ENCODE results near the gene ACE. TPM values are rescaled to one million over a fixed set of nuclear protein-coding genes. Genes with fewer than 3 reads are reported as not detected.

ACE gene
- 21.4 and 80.6 TPM in 2 replicates for total RNA-seq

DNA sequence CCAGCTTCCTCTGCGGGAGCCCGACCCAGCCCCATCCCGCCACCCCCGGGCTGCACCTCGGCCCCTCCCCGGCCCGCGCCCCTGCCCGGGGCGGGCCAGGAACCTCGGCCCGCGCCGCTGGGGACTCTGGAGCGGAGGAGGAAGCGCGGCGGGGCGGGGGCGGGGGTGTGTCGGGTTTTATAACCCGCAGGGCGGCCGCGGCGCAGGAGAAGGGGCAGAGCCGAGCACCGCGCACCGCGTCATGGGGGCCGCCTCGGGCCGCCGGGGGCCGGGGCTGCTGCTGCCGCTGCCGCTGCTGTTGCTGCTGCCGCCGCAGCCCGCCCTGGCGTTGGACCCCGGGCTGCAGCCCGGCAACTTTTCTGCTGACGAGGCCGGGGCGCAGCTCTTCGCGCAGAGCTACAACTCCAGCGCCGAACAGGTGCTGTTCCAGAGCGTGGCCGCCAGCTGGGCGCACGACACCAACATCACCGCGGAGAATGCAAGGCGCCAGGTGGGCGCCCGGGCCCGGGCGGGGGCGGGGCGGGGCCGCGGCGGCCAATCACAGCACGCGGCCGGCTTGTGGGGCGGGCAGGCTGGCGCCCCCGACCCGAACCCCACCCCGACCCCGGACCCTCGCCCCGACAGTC, at the start of gene ACE:
TSS of gene ACE (plus strand) at position 208 of the 626 bp plus-strand sequence. CDS start at position 242, 34 bp downstream.
- DNase-seq (ENCODE audit: low read depth in 2 of 2), result peak; percentile 30 to 66

DNA sequence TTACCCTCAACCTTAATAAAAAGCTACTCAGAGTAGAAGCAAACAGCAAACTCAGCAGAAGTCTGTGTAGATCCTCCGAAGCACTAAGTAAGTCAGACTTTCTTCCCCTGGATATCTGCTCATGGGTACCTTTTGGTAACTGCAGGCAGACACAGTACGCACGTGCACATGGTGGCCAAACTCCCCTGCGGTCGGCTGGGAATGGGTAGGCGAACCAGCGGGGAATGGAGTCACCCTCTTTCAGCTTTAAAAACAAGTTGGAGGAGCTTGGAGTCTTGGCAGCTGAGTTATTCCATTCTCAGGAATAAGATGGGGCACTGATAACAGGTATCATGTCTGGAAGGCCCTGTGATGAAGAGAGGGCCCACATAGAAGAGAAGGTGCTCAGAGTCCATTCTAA, 47.1 kb upstream of the ACE start:
- DNase-seq (ENCODE audit: low read depth in 2 of 2), result no peak

DNA sequence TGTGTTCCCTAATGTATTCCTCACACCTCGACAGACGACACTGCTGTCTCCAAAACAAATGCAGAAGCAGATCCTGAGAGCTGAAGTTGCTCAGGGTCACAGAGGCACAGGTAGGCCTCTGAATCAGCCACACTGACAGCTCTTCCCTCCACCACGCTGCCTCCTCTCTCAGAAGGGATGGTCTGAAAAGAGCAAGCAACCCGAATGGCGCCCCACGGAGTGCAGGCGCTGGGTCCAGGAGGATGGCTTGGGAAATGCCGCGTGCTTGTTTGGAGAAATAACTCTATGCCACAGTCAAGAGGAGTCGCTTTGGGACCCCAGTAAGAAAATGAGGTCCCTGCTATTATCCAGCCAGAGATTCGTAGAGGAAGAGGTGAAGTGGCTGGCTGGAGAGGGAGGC, 46.6 kb upstream of the ACE start:
- no peak for DNase-seq (ENCODE audit: low read depth in 2 of 2)

DNA sequence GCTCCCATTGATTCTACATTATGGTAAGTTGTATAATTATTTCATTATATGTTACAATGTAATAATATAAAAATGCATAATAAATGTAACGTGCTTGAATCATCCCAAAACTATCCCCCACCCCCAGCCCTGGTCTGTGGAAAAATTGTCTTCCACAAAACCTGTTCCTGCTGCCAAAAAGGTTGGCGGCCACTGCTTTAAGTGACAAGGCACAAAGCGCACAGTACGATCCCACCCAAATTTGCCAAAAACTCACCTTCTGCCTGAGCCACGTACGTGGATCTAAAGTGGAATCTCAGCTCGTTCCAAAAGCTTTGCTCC, 45.3 kb upstream of the ACE start:
- no peak for DNase-seq (ENCODE audit: low read depth in 2 of 2)

DNA sequence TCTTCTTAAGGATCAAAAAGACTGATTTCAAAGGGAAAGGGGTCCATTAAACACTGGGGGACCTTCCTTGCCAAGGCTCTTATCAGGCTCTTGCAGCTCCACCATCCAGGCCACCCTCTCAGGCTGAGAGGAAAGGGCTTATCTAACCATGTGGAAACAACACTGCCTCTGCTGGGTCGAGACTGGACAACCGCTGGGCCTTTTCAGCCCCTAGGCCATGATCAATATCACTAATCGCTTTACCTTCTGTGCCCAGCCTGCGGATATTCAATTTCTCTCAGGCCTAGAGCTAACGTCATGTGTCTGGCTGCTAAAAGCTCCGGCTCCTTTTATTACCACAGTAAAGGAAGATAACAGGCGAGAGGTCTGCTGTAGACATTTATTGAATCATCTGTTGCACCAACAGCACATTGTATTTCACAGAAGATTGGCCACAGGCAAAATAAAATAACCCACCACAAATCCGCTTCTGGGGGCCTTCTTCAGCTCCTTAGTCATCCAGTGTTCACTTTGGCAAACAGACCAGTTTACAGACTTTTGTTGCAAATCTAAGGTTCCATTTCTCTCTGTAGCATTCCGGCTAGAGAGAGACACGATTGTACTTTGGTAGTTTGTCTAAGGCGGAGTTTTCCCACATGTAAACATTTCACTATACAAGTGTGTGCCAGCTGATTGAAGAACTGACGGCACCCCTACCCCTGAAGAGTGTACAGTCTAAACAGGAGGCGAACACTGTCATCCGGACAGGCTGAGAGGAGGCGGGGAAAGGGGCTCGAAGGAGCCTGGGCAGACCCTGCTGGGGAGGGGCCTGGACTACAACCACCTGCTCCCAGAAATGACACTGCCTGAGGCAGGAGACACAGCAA, 44.7 kb upstream of the ACE start:
- DNase-seq (ENCODE audit: low read depth in 2 of 2), result no peak

DNA sequence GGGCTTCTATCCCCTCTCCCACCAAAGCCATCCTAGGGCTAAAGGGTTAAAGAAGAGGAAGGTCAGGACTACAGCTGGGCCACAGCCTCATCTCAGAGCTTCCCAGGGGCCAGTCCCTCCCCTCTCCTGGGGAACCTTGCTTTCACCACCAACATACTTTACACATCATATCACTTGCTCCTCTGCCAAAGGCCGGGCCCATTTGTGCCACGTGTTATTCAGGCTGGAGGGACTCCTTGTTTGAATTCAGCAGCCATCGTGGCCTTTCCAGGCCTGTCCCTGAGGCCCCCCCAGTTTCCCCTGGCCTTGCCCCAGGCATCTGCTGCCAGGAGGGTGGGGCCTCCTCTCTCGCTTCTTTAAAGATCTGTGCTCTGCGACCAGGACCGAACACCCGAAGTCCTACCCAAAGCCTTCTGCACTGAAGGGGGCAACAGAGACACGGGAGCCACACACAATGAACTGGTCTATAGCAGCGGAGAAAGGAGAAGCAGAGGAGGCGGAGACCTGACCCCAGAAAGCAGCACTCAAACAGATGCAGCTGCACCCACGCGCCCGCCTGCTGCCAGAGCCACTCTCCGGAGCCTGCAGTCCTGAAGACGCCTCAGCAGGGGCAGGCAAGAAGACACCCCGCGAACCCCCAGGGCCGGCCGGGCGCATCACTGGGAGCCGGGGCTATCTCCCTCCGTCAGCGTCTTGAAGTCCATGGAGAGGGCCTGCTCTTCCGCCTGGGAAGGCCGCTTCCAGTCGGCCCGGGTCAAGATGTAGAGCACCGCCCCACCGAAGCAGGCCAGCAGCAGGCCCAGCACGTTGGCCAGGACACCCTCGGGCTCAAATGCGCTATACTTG, 42.9 kb upstream of the ACE start:
- DNase-seq (ENCODE audit: low read depth in 2 of 2), result peak in 1 of 2 donors; percentile 44

DNA sequence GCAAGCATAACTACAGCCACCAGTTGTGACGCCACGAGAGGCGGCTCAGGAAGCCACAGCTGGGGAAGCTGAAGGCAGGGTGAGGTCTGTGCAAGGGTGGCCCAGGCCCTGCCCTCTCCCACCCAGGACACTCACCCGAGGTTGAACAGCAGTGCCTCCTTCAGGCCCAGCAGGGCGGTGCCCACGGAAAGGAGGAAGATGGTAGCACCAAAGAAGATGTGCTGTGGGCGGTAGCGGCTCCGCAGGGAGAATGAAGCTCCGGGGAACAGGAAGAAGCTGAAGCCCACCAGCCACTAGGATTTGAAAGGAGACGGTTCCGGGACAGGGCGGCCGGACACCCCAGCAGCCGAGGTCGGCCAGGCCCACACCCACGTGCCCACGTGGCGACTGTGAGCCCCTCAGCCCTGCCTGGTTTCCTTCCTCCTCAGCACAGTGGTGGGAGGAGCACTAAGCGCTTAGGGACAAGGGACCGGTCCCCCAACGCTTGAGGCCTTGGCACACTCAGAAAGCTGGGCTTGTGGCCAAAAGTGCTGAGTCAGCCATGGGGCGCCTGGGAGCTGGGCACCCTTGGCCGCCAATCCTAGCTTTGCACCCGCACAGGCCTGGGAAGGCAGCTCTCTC, 41.8 kb upstream of the ACE start:
- peak in 1 of 2 donors; percentile 41 for DNase-seq (ENCODE audit: low read depth in 2 of 2)

DNA sequence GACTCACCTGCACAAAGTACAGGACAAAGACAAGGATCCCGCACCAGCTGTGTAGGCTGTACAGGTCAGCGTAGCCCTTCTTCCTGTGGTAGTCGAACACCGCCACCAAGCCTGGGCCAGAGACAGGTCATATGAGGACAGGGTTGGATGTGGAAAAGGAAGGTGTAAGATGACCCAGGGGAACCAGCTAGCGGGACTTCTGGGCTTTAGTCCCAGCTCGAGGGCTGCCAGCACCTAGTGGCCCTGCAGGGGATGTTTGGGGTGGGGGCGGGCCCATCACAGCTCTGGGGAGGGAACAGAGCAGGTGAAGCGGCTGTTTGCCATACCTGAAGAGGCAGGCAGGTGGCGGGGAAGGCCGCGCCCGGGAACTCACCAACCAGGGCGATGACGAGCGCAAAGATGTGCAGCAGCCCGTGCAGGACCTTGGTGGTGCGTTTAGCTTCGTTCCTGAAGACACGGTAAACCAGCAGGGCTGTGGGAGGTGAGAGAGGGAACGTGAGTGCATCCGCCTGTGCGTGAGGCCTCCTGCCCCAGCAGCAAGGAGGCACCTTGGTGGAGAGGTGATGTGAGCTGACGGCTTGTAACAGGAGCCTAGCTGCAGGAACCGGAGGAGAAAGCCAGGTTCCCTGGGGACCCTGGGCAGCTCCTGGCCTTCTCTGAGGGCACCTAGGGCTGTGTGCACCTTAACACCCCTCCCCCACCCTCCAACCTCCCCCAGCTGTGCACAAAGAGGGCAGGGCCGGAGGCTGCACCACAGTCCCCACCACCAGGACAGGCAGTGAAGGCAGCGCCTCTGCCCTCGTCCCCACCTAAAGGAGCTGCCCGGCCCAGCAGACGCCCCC, 41.0 kb upstream of the ACE start:
- no peak for DNase-seq (ENCODE audit: low read depth in 2 of 2)

DNA sequence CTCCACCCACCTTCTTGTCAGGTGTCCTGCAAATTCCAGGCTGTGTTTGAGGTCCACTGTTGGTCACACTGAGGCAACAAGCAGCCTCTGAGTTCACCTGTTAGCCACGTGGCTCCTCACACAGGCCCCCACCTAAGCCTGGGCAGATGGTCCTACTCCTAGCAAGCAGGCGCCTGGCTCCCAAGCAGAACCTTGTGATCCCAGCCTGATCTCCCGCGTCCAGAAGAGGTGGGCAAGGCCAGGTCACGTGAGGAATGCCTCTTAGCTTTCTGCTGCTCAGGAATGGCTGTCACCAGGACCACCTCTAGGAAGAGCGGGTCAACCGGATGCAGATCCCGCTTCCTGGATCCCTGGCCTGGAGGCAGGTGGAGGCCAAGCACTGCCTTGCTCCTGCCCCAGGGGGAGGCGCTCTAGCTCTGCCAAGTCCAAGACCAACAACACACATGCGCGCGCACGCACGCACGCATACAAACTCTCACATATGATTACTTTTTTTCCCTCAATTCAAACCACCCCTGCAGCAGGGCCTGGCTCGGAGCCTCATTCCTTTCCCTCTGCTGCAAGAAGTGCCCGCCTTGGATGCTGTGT, 40.2 kb upstream of the ACE start:
- DNase-seq (ENCODE audit: low read depth in 2 of 2), result peak; percentile 33 to 88

DNA sequence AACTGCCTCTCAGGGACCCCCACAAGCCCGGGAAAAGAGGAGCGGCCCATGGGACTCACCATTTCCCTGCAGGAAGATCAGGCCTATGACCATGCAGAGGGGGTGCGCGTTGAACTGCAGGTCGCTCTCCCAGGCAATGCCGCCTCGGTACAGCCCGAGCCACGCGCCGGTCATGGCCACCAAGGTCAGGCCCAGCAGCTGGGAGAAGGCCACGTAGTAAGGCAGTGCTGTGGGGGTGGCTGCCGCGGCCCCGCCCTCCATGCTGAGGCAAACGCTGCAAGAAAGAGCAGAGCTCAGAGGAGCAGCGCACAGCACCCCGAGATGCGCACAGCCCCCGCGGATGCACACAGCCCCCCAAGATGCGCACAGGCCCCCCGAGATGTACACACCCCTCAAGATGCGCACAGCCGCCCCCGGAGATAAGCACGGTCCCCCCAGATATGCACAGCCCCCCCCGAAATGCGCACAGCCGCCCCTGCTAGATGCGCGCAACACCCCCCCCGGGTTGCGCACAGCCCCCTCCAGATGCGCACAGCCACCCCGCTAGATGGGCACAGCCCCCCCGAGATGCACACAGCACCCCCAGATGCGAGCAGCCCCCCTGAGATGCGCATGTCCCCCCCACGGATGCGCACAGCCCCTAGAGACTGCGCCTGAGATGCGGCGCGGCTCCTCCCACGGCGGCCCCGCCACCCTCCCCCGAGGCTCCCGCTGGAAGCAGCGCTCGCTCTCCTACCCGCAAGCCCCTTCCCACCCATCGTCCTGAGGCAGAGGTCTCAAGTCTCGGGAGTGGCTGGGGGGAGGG, 39.4 kb upstream of the ACE start:
- DNase-seq (ENCODE audit: low read depth in 2 of 2), result no peak

DNA sequence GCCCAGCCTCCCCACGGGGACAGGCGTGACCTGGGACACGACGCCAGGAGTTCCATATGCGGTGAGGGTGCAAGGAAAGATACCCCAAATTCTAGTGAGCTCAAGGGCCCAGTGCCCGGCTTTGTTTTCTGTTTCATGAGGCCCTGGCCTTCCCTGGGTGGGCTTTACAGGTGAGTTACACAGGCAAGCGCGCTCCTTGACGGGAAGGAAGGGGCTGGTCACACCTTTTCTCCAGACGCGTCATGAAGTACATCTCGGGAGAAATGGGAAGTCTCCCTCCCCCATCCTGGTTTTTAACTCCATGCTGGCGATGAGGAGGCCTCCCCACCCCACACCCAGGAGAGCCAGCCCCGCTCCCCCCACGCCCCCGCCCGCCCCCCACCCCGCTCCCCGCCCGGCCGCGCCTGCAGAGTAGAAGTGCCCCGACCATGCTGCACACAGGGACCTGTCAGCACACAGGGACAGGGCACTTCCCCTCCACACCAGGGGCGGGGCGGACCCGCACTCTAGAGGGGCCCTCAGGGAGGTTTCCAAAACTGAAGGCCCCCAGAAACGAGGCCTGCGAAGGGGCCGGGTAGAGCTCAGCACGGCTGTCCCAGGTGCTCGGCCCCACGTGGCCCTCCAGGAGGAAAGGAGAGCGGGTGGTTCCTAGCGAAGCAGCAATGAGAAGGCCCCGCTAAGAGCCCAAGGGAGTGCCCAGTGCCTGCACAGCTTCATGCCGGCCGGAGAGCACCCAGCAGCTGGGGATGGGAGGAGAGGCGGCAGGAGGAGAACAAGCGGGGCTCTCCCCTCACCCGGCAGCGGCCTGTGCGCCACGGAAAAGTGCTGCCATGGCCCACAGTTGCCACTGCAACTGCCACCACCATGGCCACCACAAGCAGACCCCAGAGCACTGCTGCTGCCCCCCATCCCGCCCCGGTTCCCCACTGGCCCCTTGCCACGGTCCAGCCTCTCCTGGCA, 38.5 kb upstream of the ACE start:
- no peak for DNase-seq (ENCODE audit: low read depth in 2 of 2)

DNA sequence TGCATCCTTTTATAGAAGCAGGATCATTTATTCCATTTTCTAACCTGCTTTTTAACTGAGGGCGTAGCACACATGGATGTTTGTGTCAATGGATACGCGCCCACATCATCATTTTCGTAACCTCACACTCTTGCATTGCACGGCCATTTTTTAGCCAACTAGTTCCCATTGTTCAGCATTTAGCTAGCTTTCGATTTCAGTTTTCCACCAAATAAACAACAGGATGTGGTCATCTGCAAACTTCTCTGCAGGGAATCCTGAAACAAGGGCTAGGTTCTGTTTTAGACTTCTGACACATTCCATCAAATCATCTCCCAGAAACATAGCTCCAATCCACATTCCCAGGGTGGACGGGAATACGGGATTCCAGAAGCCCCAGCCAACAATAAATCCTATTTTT, 37.2 kb upstream of the ACE start:
- peak; percentile 81 for DNase-seq (ENCODE audit: low read depth in 2 of 2)

DNA sequence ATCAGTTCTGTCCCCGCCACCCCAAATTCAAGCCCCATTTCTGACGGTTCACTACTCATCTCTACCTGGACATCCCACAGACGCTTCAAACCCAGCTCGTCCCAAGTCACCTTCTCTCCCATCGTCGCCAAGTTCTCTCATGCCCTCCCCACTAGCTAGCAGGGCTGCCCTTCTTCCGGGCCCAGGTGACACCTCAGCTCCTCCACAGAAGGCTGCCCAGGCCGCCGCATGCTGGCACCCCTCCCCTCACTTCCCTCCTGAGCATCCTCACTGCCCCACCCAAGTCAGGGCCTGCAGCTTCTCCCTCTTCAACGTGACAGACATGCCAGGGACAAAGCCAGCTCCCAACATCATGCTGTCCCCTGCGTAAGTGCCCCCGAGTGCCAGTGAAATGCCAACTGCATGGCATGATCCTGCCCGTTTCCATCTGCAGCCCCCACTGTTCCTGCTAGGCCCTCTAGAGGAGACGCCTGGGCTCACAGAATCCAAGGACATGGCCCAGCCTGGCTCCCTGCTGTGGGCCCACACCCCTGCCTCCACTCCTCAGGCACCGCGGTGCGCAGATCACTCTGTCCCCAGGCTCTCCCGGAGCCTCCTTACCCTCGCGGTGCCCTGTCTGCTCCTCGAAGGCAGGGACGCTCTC, 36.6 kb upstream of the ACE start:
- DNase-seq (ENCODE audit: low read depth in 2 of 2), result no peak

DNA sequence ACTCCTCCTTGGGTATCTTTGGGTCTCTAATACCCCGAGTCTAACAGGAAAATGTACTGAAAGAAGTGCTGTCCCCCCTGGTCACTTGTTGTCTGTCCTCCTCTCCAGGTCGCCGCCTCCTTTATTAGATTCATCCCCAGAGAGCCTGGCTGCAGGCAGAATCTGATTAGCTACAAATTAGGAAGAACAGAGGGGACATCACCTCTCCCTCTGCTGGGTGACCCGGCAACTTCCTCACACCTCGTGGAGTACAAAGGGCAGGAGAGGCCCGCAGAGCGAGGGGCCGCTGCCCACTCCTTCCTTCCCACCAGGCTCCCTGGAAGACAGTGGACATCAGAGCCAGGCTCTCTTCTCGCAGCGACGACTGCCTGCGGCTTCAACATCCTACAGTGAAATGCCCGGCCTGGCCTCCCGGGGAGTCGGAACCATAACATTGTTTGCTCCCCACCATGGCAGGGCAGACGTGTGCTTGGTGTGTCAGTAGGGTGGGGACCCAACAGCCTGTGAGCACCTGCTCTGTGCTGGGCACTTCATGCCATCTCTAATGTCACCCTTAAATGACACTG, 36.0 kb upstream of the ACE start:
- DNase-seq (ENCODE audit: low read depth in 2 of 2), result no peak

DNA sequence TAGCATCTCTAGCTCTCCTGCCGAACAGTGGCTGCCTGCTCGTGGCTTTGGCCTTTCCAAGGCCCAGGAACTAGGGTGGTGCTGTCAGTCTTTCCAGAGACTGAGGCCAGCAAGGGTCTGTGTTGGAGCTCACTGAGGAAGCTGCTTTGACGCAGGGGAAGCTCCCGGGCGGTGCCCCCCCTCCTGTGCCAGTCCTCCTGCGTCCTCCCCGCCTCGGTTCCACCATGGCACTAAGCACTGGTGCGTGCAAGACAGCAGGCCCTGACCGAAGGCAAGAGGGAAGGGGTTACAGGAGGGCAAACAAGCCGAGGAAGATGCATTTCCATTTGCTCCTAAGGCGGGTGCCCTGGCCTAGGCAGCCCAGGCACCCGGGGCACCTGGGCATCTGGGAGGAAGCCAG, 35.2 kb upstream of the ACE start:
- DNase-seq (ENCODE audit: low read depth in 2 of 2), result no peak

DNA sequence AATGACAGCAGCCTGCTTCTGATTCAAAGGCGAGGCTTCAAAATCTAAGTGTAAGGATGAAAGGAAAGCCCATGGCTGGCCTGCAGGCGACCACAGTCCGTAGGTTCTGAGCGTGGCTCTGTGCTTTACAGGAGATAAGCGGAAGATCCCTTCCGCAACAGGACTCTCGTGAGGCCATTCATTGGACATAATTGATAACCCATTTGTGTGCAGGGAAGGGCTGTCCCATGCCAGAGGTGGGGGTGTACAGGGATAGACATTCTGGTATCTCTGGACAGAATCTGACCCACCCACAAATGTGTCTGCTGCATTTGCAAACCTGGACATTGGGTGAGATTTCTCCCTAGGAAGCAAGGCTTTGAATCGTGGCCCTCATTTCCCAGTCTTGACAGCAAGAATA, 34.8 kb upstream of the ACE start:
- DNase-seq (ENCODE audit: low read depth in 2 of 2), result no peak

DNA sequence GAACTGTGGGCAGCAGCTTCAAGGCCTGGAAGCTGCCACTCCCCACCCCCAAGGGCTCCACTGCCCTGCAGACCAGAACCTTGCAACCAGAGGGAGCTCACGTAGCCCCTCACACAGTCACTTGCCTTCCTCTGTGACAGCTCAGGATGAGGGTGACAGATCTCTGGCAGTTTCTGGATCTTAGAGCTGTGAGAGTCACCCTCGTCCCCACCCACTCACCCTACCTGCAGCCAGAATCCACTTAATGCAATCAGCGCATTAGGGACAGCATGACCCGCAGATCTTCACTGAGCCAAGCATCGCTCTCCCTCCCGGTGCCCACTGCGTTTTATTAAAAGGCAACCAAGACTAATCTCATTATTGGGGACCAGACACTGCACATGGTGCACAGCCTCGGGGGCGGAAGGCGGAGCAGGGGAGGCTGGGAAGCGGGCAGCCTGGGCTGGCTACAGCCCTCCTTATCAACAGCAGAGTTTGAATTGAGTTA, 34.3 kb upstream of the ACE start:
- DNase-seq (ENCODE audit: low read depth in 2 of 2), result no peak

DNA sequence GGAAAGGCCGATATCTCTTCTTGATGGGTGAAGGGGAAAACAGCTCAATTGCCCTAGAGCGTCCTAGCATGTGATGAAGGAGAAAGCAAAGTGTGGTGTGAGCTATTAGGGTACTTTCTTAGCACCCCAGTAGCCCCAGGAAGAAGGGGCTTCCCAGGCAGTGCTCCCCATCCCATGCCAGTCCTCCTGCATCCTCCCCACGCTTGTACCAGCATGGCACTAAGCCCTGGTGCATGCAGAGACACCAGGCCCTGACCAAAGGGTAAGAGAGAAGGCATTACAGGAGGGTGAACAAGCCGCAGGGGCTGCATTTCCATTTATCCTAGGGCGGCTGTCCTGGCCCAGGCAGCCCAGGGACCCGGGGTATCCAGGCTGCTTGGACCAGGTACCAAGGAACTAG, 33.8 kb upstream of the ACE start:
- no peak for DNase-seq (ENCODE audit: low read depth in 2 of 2)
